Right atrium auricular region (tissue), 2 donors: ENCODE measurements around the gene ELF4. TPM values are rescaled to one million over a fixed set of nuclear protein-coding genes. Genes with fewer than 3 reads are reported as not detected.

Experiments
- DNase-seq: peaks from one replicate; pipeline ENCODE4 v3.0.0-alpha.2; 2019; ENCODE audit warnings: low spot score
- H3K27ac ChIP-seq, 2 donors: fragments of 200-600 bp; sonication (generic); 1 replicate in 1 of 2; 2 replicates in 1 of 2; pipeline ENCODE4 v1.5.1; 2016 to 2019
- H3K27me3 ChIP-seq, 2 donors: fragments of 200-600 bp; sonication (generic); one replicate each; pipeline versions ENCODE4 v1.5.1 to v1.6.0; 2017 to 2019
- H3K36me3 ChIP-seq: fragments of 200-600 bp; sonication (generic); one replicate; pipeline ENCODE4 v1.5.1; 2016
- H3K4me1 ChIP-seq, 2 donors: fragments of 200-600 bp; sonication (generic); one replicate each; pipeline versions ENCODE4 v1.5.1 to v1.6.0; 2017 to 2019
- H3K4me3 ChIP-seq, 2 donors: fragments of 200-600 bp; sonication (generic); 1 replicate in 1 of 2; 2 replicates in 1 of 2; pipeline ENCODE4 v1.5.1; 2017 to 2019; ENCODE audit warnings: mild to moderate bottlenecking in 1 of 2, moderate library complexity in 1 of 2
- H3K9me3 ChIP-seq, 2 donors: fragments of 200-600 bp; sonication (generic); one replicate each; pipeline ENCODE4 v1.5.1; 2019
- CTCF ChIP-seq, 2 donors: fragments of 200-600 bp; sonication (generic); IDR thresholded peaks; one replicate each; pipeline ENCODE4 v1.5.1; 2019; ENCODE audit warnings: antibody characterized with exemption in 2 of 2
- total RNA-seq, 2 donors: library from RNA; depleted of rRNA; stranded (reverse); fragments of >200 nt; gene quantifications; one replicate each; pipeline ENCODE4 v1.1.0, GENCODE V29; 2016

The ELF4 gene
- total RNA-seq, 2 donors from 2014 or later, result 4.1 to 8.6 TPM

- peaks cover 23% of the 10 kb centered on the region for H3K36me3 ChIP-seq
- no peaks in the 10 kb centered on the region for H3K27me3 ChIP-seq
- H3K27ac ChIP-seq, result no peak overlapping the region
- H3K4me3 ChIP-seq, result no peak overlapping the region
- no peak for DNase-seq
- no peaks in the 10 kb centered on the region for H3K9me3 ChIP-seq
- TF ChIP-seq CTCF (IDR thresholded peaks at IDR 0.05), result no peak
- H3K4me1 ChIP-seq, result no peaks in the 10 kb centered on the region
These were observed 34.8 kb upstream of the ELF4 start for GRCh38 chrX:130145123-130145522.

- Histone ChIP-seq H3K9me3 (no peaks in the 10 kb centered on the region), H3K4me1 (no peaks in the 10 kb centered on the region), H3K36me3 (peaks cover 23% of the 10 kb centered on the region), H3K4me3 (no peak overlapping the region), H3K27me3 (no peaks in the 10 kb centered on the region), H3K27ac (no peak overlapping the region)
- TF ChIP-seq CTCF (IDR thresholded peaks at IDR 0.05), result no peak
- DNase-seq, result no peak
These were observed 34.2 kb upstream of the ELF4 start for GRCh38 chrX:130144509-130144908.

- Histone ChIP-seq H3K4me1 (no peaks in the 10 kb centered on the region), H3K9me3 (no peaks in the 10 kb centered on the region), H3K27ac (no peak overlapping the region), H3K36me3 (peaks cover 28% of the 10 kb centered on the region), H3K4me3 (no peak overlapping the region), H3K27me3 (no peaks in the 10 kb centered on the region)
- no peak for DNase-seq
- no peak for TF ChIP-seq CTCF (IDR thresholded peaks at IDR 0.05)
These were observed 29.3 kb upstream of the ELF4 start for GRCh38 chrX:130139474-130140201.

GRCh38 chrX:130136961-130137360 is 26.7 kb upstream of the ELF4 start:
- H3K27me3 ChIP-seq, result no peaks in the 10 kb centered on the region
- no peak for DNase-seq
- no peaks in the 10 kb centered on the region for H3K9me3 ChIP-seq
- peaks cover 37% of the 10 kb centered on the region for H3K36me3 ChIP-seq
- H3K27ac ChIP-seq, result no peak overlapping the region
- no peak for TF ChIP-seq CTCF (IDR thresholded peaks at IDR 0.05)
- no peaks in the 10 kb centered on the region for H3K4me1 ChIP-seq
- no peak overlapping the region for H3K4me3 ChIP-seq

GRCh38 chrX:130136496-130136895 is 26.2 kb upstream of the ELF4 start:
- no peak overlapping the region for H3K27ac ChIP-seq
- DNase-seq, result no peak
- H3K4me3 ChIP-seq, result no peak overlapping the region
- no peak for TF ChIP-seq CTCF (IDR thresholded peaks at IDR 0.05)
- H3K4me1 ChIP-seq, result no peaks in the 10 kb centered on the region
- no peaks in the 10 kb centered on the region for H3K9me3 ChIP-seq
- no peaks in the 10 kb centered on the region for H3K27me3 ChIP-seq
- H3K36me3 ChIP-seq, result peaks cover 37% of the 10 kb centered on the region

GRCh38 chrX:130130990-130131389 is 20.7 kb upstream of the ELF4 start:
- no peak overlapping the region for H3K27ac ChIP-seq
- no peak for DNase-seq
- H3K9me3 ChIP-seq, result no peaks in the 10 kb centered on the region
- H3K36me3 ChIP-seq, result peaks cover 26% of the 10 kb centered on the region
- TF ChIP-seq CTCF (IDR thresholded peaks at IDR 0.05), result no peak
- H3K27me3 ChIP-seq, result no peaks in the 10 kb centered on the region
- H3K4me3 ChIP-seq, result no peak overlapping the region
- H3K4me1 ChIP-seq, result peaks cover 0 to 9% of the 10 kb centered on the region in 2 donors
